ENCODE results near the gene SAP25. TPM values are rescaled to one million over a fixed set of nuclear protein-coding genes. Genes with fewer than 3 reads are reported as not detected.
A peak's percentile ranks its signal among the peaks of the same experiment; 100 is the strongest.

SAP25 gene
- polyA plus RNA-seq, 3 donors, result 67.2 TPM; not detected in 2

GRCh38 chr7:100606313-100606712 lies 32.6 kb upstream of the SAP25 start:
- H3K79me2 ChIP-seq (ENCODE audit: insufficient read depth, low read length), result no peaks in the 10 kb centered on the region
- no peak overlapping the region for H3K27ac ChIP-seq (ENCODE audit: low read depth in 1 of 2, low read length in 2 of 2)
- peaks cover 23% of the 10 kb centered on the region for H3K4me1 Mint-ChIP-seq
- no peak overlapping the region for H3K27ac Mint-ChIP-seq
- WGBS (ENCODE audit: insufficient coverage), result 82% methylated on average over 7 of the region's 12 CpGs
- no peaks in the 10 kb centered on the region for H3K36me3 ChIP-seq (replicated peaks in 1 of 2; ENCODE audit: control insufficient read depth in 1 of 2, insufficient read depth in 2 of 2, low read length in 2 of 2)
- no peaks in the 10 kb centered on the region for H3K9me3 ChIP-seq (replicated peaks in 1 of 2; ENCODE audit: control insufficient read depth in 1 of 2, insufficient read depth in 1 of 2, low read length in 2 of 2)
- no peak overlapping the region for H3K4me3 ChIP-seq (replicated peaks in 1 of 3; ENCODE audit: low read depth in 2 of 3, low read length in 3 of 3)
- H3K27me3 Mint-ChIP-seq (ENCODE audit: low read depth in 3 of 3), result peaks cover 15 to 46% (median 44%) of the 10 kb centered on the region in 3 donors
- no peak overlapping the region for H3K9ac ChIP-seq (ENCODE audit: insufficient read depth, low read length, poor library complexity, severe bottlenecking)
- intact Hi-C loops (cut with micrococcal nuclease), result no loop called here
- H3K4me3 Mint-ChIP-seq, result peak overlapping the region; percentile 6 to 87
- peaks cover 0 to 4% of the 10 kb centered on the region in 2 donors for H3K36me3 Mint-ChIP-seq
- no peak overlapping the region for H2AFZ ChIP-seq (ENCODE audit: insufficient read depth, low read depth, low read length, poor library complexity, severe bottlenecking)
- no peaks in the 10 kb centered on the region for H4K20me1 ChIP-seq (ENCODE audit: insufficient read depth, low read length)
- TF ChIP-seq, protein P1, sequence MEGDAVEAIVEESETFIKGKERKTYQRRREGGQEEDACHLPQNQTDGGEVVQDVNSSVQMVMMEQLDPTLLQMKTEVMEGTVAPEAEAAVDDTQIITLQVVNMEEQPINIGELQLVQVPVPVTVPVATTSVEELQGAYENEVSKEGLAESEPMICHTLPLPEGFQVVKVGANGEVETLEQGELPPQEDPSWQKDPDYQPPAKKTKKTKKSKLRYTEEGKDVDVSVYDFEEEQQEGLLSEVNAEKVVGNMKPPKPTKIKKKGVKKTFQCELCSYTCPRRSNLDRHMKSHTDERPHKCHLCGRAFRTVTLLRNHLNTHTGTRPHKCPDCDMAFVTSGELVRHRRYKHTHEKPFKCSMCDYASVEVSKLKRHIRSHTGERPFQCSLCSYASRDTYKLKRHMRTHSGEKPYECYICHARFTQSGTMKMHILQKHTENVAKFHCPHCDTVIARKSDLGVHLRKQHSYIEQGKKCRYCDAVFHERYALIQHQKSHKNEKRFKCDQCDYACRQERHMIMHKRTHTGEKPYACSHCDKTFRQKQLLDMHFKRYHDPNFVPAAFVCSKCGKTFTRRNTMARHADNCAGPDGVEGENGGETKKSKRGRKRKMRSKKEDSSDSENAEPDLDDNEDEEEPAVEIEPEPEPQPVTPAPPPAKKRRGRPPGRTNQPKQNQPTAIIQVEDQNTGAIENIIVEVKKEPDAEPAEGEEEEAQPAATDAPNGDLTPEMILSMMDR (IDR thresholded peaks at IDR 0.05), result no peak
- H3K4me2 ChIP-seq (replicated peaks; ENCODE audit: extremely low read depth, low read length, poor library complexity, severe bottlenecking), result no peak overlapping the region
- no peak for DNase-seq
- H3K4me1 ChIP-seq (ENCODE audit: control insufficient read depth in 1 of 2, insufficient read depth in 2 of 2, low read length in 2 of 2), result peaks cover 24 to 28% of the 10 kb centered on the region in 2 donors
- H3K27me3 ChIP-seq (ENCODE audit: control insufficient read depth in 2 of 2, insufficient read depth in 2 of 2, low read length in 2 of 2), result peaks cover 0 to 24% of the 10 kb centered on the region in 2 donors
- peaks cover 0 to 3% (median 0%) of the 10 kb centered on the region in 7 donors for H3K9me3 Mint-ChIP-seq

DNA sequence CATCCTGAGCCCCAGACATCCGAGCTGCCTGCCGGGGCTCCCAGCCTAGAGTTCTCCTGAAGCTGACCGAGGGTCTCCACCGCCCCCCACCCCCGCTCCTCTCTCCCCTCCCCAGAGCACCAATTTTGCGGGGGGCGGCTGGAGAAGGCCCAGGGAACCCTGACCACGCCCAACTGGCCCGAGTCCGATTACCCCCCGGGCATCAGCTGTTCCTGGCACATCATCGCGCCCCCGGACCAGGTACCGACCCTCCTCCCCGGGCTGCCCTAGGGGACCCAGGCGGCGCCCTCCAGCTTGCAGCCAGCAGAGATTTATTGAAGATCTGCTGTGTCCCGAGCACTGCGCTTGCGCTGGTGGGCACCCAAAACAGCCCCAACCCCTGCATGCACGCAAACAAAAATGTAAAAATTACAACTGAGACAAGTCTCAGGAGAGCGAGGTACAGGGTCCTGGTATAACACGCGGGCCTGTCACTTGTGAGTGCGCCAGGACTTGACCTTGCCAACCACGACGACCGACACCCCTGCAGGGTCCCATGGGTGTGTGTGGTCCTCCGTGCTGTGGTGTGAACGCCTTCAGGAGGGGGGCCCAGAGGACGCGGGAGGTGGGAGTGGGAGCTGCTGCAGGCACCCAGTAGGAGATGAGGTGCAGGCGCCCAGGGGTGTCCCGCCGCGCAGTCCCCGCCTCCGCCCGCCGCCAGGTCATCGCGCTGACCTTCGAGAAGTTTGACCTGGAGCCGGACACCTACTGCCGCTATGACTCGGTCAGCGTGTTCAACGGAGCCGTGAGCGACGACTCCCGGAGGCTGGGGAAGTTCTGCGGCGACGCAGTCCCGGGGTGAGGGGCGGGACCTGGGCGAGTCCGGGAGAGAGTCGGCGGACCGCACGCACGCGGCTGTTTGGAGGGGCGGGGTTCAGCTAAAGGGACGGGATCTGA lies 31.5 kb upstream of the SAP25 start:
- intact Hi-C loops (cut with micrococcal nuclease), result loop anchor here in 1 of 2 donors (2.0 kb wide), 1 partner anchor 86 kb away; no protein-coding TSS in a partner anchor
- peak overlapping the region in 1 of 2 donors; percentile 68 for H3K27ac ChIP-seq (ENCODE audit: low read depth in 1 of 2, low read length in 2 of 2)
- WGBS (ENCODE audit: insufficient coverage), result under 1% methylated on average over 63 of the region's 68 CpGs

More for the DNA sequence above, 31.5 kb upstream of the SAP25 start:
- H3K4me2 ChIP-seq (replicated peaks; ENCODE audit: extremely low read depth, low read length, poor library complexity, severe bottlenecking), result peak overlapping the region; percentile 90
- DNase-seq, result peak; percentile 62 to 81 (median 67)
- peaks cover 17 to 45% (median 44%) of the 10 kb centered on the region in 3 donors for H3K27me3 Mint-ChIP-seq (ENCODE audit: low read depth in 3 of 3)
- no peaks in the 10 kb centered on the region for H3K79me2 ChIP-seq (ENCODE audit: insufficient read depth, low read length)
- peak overlapping the region; percentile 92 for H2AFZ ChIP-seq (ENCODE audit: insufficient read depth, low read depth, low read length, poor library complexity, severe bottlenecking)
- H3K27me3 ChIP-seq (ENCODE audit: control insufficient read depth in 2 of 2, insufficient read depth in 2 of 2, low read length in 2 of 2), result peaks cover 0 to 24% of the 10 kb centered on the region in 2 donors
- peaks cover 24 to 26% of the 10 kb centered on the region in 2 donors for H3K4me1 ChIP-seq (ENCODE audit: control insufficient read depth in 1 of 2, insufficient read depth in 2 of 2, low read length in 2 of 2)
- H3K4me3 Mint-ChIP-seq, result peak overlapping the region; percentile 77 to 87
- peak overlapping the region; percentile 60 for H3K9ac ChIP-seq (ENCODE audit: insufficient read depth, low read length, poor library complexity, severe bottlenecking)
- no peaks in the 10 kb centered on the region for H3K36me3 ChIP-seq (replicated peaks in 1 of 2; ENCODE audit: control insufficient read depth in 1 of 2, insufficient read depth in 2 of 2, low read length in 2 of 2)
- peaks cover 0 to 4% of the 10 kb centered on the region in 2 donors for H3K36me3 Mint-ChIP-seq
- H3K9me3 ChIP-seq (replicated peaks in 1 of 2; ENCODE audit: control insufficient read depth in 1 of 2, insufficient read depth in 1 of 2, low read length in 2 of 2), result no peaks in the 10 kb centered on the region
- peak overlapping the region; percentile 64 to 90 (median 89) for H3K4me3 ChIP-seq (replicated peaks in 1 of 3; ENCODE audit: low read depth in 2 of 3, low read length in 3 of 3)
- TF ChIP-seq, protein P1 (IDR thresholded peaks at IDR 0.05), result no peak
- H3K9me3 Mint-ChIP-seq, result peaks cover 0 to 5% (median 0%) of the 10 kb centered on the region in 7 donors
- H3K4me1 Mint-ChIP-seq, result peaks cover 21% of the 10 kb centered on the region
- peak overlapping the region in 4 of 7 donors; percentile 15 to 80 (median 40) for H3K27ac Mint-ChIP-seq
- H4K20me1 ChIP-seq (ENCODE audit: insufficient read depth, low read length), result no peaks in the 10 kb centered on the region

Data from CD14-positive monocyte (primary cell).